ENCODE results near the gene ACOT13.
"Not testable (repeated sequence)": the region's sequence is repeated elsewhere in the genome, so short reads cannot be mapped to it uniquely, and the experiment has no call there.

The ACOT13 gene

GRCh38 chr6:24662236-24662635 is 4.6 kb upstream of the ACOT13 start:
- DNase-seq (ENCODE audit: low read depth in 2 of 2): no peak

- no peak for DNase-seq (ENCODE audit: low read depth in 2 of 2)
Observed at GRCh38 chr6:24663189-24663588, 3.7 kb upstream of the ACOT13 start.

- no peak for DNase-seq (ENCODE audit: low read depth in 2 of 2)
Observed at GRCh38 chr6:24664046-24664987, 2.6 kb upstream of the ACOT13 start.

GRCh38 chr6:24666097-24666640 is 708 bp upstream of the ACOT13 start:
- no peak for DNase-seq (ENCODE audit: low read depth in 2 of 2)

- DNase-seq (ENCODE audit: low read depth in 2 of 2): no peak
Observed at GRCh38 chr6:24667378-24667803, 514 bp downstream of the ACOT13 start.

GRCh38 chr6:24668066-24668996 is 1.5 kb downstream of the ACOT13 start:
- not testable (repeated sequence) for DNase-seq (ENCODE audit: low read depth in 2 of 2)

GRCh38 chr6:24668997-24669361 is 2.1 kb downstream of the ACOT13 start:
- DNase-seq (ENCODE audit: low read depth in 2 of 2): no peak

- DNase-seq (ENCODE audit: low read depth in 2 of 2): not testable (repeated sequence)
Observed at GRCh38 chr6:24670492-24670891, 3.6 kb downstream of the ACOT13 start.

GRCh38 chr6:24671077-24671476 is 4.2 kb downstream of the ACOT13 start:
- not testable (repeated sequence) for DNase-seq (ENCODE audit: low read depth in 2 of 2)

GRCh38 chr6:24672620-24673182 is 5.8 kb downstream of the ACOT13 start:
- no peak for DNase-seq (ENCODE audit: low read depth in 2 of 2)

GRCh38 chr6:24673625-24674024 is 6.7 kb downstream of the ACOT13 start:
- no peak for DNase-seq (ENCODE audit: low read depth in 2 of 2)

- DNase-seq (ENCODE audit: low read depth in 2 of 2): not testable (repeated sequence)
Observed at GRCh38 chr6:24678792-24679352, 12.0 kb downstream of the ACOT13 start.

GRCh38 chr6:24680582-24680981 is 13.7 kb downstream of the ACOT13 start:
- no peak for DNase-seq (ENCODE audit: low read depth in 2 of 2)

GRCh38 chr6:24683297-24684296 is 16.7 kb downstream of the ACOT13 start:
- DNase-seq (ENCODE audit: low read depth in 2 of 2): no peak

- DNase-seq (ENCODE audit: low read depth in 2 of 2): no peak
Observed at GRCh38 chr6:24686408-24686807, 19.5 kb downstream of the ACOT13 start.

GRCh38 chr6:24686946-24687345 is 20.1 kb downstream of the ACOT13 start:
- no peak for DNase-seq (ENCODE audit: low read depth in 2 of 2)

GRCh38 chr6:24689964-24690363 is 23.1 kb downstream of the ACOT13 start:
- no peak for DNase-seq (ENCODE audit: low read depth in 2 of 2)

- no peak for DNase-seq (ENCODE audit: low read depth in 2 of 2)
Observed at GRCh38 chr6:24690593-24690992, 23.7 kb downstream of the ACOT13 start.

GRCh38 chr6:24691550-24691949 is 24.7 kb downstream of the ACOT13 start:
- no peak for DNase-seq (ENCODE audit: low read depth in 2 of 2)

GRCh38 chr6:24692003-24692402 is 25.1 kb downstream of the ACOT13 start:
- DNase-seq (ENCODE audit: low read depth in 2 of 2): no peak

Data from activated CD4-positive, alpha-beta T cell treated with anti-CD3 and anti-CD28 coated beads for 24 hours (primary cell).